NCI-H1436 (cell line): Measurements from ENCODE around the gene NPAS2.

ENCODE experiments used
- DNase-seq: peaks from one replicate; lab custom pipeline; 2025; lab: John Stamatoyannopoulos, UW

Gene NPAS2

DNA sequence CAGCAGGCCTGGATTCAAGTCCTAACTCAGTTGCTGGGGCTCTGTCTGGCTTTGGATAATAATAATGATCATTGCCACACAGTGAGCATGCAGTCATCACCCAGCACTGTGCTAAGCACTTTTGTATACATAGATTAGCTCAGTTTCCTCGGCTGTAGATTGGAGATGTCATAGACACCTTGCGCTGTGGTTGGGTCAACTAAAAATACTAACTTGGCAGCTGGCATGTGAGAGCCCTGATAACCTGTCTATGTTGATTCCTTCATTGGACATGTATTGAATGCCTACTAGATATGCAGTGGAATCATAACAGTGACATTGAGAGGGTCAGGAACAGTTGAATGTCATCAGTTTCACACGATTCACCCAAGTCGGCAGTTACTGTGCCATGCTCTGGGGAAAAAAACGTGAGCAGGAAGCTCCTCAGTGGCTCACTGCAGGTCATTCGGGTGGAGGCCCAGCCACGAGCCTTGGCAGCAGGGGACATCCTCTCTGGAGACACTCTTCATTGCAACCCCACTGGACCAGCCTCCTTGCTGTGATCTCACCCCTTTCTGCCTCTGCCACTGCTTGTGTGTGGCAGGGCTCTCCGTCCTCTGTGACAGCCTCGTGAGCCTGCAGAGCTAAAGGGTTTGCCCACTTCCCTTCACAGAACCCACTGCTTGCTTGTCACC, 85.3 kb downstream of the NPAS2 start:
- no peak for DNase-seq

GRCh38 chr2:100906131-100906530, 86.2 kb downstream of the NPAS2 start:
- DNase-seq, result no peak

- no peak for DNase-seq
Measured at GRCh38 chr2:100906679-100907078, 86.7 kb downstream of the NPAS2 start.

DNA sequence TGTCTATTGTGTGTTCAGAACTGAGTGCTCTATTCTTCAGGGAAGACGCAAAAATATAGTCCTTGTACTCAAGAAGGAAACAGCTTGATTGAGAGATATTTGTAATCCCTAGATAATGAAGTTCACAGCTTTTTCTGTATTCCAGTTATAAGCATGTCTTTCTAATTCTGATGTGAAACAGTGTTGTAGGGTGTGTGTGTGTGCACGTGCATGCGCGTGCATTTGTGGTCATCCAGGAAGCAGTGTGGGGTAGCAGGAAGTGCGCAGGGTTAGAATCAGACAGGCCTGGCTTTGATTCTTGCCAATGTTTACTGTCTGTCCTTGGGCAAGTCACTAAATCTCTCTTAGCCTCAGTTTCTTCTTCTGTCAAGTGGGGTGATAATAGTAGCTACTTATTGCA, 87.9 kb downstream of the NPAS2 start:
- no peak for DNase-seq

GRCh38 chr2:100909534-100910081, 89.7 kb downstream of the NPAS2 start:
- DNase-seq, result no peak

DNA sequence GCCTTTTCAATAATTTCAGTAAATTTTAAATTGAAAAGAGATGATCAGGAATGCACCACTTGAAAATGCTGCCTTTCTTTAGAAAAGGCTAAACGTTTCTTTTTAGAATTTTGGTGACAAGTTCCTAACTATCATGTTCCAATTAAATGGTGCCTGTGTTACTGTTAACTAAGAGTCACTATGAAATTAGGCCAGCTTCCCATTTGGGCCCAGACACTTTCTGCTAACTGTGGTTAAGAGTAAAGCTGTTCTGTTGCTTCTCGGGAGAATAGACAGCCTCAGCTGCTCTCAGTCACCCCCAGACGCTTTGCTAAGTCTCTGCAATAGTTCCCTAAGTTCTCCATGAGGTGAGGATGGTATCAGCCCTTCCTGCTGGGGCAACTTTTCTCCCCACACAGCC, 90.2 kb downstream of the NPAS2 start:
- no peak for DNase-seq

GRCh38 chr2:100919316-100919715, 99.4 kb downstream of the NPAS2 start:
- no peak for DNase-seq

DNA sequence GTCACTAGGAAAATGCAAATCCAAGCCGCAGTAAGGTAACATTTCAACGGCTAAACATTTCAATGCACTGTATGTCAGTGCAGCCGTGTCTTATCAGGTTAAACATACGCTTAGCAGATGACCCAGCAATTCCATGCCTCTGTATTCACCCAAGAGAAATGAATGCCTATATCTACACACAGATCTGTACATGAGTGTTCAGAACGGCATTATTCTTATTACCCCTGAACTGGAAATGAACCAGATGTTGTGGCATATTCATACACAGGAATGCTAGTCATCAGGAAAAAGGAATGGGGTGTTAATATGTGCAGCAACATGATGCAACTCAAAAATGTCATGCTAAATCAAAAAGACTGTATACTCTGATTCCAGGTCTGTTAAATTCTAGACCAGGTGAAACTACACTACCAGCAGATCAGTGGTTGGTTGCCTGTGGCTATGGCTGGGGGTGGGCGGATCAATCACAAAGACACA, 101.8 kb downstream of the NPAS2 start:
- DNase-seq, result no peak

- DNase-seq, result no peak
Measured at GRCh38 chr2:100923461-100924060, 103.6 kb downstream of the NPAS2 start.

DNA sequence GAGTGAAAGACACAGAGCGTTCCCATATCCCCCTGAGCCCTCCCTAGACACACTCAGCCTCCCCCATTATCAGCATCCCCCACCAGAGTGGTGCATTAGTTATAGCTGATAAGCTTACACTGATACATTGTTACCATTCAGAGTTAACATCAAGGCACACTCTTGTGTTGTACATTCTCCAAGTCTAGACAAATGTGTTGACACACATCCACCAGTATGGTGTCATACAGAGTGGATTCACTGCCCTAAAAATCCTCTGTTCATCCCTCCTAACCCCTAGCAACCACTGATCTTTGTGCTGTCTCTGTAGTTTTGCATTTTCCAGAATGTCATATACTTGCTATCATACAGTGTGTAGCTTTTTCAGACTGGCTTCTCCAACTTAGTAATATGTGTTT, 104.2 kb downstream of the NPAS2 start:
- no peak for DNase-seq

- DNase-seq, result no peak
Measured at GRCh38 chr2:100924520-100925451, 104.8 kb downstream of the NPAS2 start.

DNA sequence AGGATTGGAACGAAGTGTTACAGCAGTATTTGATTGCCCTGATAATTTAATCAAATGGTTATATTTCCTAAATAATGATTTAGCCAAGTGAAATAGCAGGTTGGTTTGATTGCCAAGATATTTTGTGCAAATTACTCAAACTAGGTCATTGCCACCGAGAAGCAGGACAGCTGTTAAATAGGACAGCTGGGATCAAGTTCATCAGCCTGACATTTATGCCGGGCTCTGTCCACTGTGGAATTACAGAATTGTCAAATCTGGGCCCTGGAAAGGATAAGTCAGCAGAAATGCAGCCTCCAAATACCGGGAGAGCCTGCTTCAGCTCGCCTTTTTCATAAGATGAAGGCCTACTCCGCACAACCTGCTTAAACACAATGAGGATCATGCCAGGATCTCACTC, 108.3 kb downstream of the NPAS2 start:
- DNase-seq, result no peak

GRCh38 chr2:100929147-100929546, 109.2 kb downstream of the NPAS2 start:
- DNase-seq, result no peak

GRCh38 chr2:100934504-100935371, 114.8 kb downstream of the NPAS2 start:
- no peak for DNase-seq

DNA sequence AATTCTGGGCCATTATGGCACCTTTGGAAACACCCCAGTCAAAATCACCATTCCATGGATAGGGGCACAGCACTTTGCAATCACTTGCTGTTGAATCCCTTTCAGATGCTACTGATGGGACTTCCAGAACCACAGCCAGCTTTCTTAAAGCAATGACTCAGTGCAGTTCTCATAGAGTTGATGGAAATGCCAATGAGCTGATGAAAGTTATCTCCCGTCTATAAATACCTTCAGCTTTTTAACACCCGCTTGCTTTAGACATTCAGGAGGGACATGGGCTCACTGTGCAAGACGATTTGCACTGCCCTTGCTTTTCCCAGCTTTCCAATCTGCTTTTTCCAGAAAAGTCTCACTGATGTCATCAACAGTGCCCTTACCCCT, 115.4 kb downstream of the NPAS2 start:
- DNase-seq, result no peak

DNA sequence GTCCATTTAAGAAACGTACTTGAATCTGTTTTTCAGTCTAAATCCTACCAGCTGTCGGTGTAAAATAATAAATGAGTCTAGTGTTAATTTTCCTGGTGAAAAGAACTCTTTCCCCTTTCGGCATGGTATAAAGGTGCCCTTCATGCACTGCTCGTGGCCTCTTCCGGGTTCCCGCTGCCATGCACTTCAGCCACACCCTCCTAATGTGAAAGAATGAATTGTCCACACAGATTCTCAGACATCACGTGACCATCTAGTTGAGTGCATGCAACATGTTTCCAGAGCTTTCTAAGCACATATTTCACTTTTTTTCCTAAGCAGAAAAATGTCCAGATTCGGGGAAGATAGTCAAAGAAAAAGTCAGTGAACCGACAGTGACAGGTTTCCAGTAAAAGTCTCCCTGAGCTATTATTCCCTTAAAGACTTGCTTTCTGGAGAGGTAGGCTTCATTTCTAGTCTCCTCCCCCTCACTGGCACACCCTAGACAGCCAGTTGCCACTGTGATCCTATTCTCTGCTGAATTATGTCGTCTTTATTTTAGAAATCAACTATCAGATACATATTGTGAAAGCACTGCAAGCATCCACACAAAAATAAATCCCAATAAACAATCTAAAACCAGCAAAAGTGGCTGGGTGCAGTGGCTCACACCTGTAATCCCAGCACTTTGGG, 116.3 kb downstream of the NPAS2 start:
- no peak for DNase-seq

DNA sequence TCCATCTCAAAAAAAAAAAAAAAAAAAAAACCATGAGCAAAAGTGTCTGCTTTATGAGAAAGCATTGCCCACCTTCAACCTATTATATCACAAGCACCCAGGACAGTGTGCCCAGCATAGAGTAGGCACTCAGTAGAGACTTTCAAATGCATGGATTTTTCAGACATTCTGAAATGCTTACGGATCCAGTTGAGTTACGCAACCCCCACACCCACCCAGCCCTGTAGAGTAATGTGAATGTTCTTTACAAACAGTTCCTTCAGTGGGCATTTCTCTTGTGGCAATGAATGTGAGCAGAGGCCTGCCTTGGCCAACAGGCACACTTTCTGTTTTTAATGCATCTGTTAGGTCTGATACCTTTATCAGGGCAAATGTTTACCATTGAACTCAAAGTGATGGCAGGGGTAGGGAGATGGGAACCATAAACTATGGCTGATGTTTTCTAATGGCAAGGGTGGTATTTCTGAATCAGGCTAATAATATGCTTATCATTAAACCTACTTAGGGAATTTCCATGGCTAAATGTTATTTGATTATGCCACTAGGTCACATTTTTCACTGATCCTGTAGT, 117.1 kb downstream of the NPAS2 start:
- DNase-seq, result no peak

- no peak for DNase-seq
Measured at GRCh38 chr2:100938031-100939026, 118.4 kb downstream of the NPAS2 start.

GRCh38 chr2:100939445-100939844, 119.5 kb downstream of the NPAS2 start:
- DNase-seq, result no peak
